ENCODE data around the gene THAP7. TPM values are rescaled to one million over a fixed set of nuclear protein-coding genes. Genes with fewer than 3 reads are reported as not detected.
"Not testable (repeated sequence)": the region's sequence is repeated elsewhere in the genome, so short reads cannot be mapped to it uniquely, and the experiment has no call there.

The THAP7 gene
- total RNA-seq, 2 experiments from 2014 or later: 29.1 to 29.8 TPM

- H3K4me1 Mint-ChIP-seq: peaks cover 16% of the 10 kb centered on the region
- no peaks in the 10 kb centered on the region for H3K36me3 Mint-ChIP-seq (ENCODE audit: low read depth)
- H3K27ac Mint-ChIP-seq: peak overlapping the region; percentile 78
- DNase-seq: peak; percentile 82
- H3K27me3 Mint-ChIP-seq: peaks cover 4% of the 10 kb centered on the region
- CTCF ChIA-PET: interaction anchor here (1.2 kb wide), 1 partner anchor 13 kb away, joined by 3 read pairs; no protein-coding TSS in a partner anchor
- no peaks in the 10 kb centered on the region for H3K9me3 Mint-ChIP-seq
- POLR2A ChIA-PET: no interaction called here
- H3K4me3 Mint-ChIP-seq: peak overlapping the region; percentile 61
These were observed 12.3 kb upstream of the THAP7 start for GRCh38 chr22:21014202-21014725.

- Mint-ChIP-seq H3K36me3 (ENCODE audit: low read depth) (no peaks in the 10 kb centered on the region), H3K27ac (no peak overlapping the region), H3K4me1 (peaks cover 16% of the 10 kb centered on the region), H3K4me3 (peak overlapping the region; percentile 61), H3K27me3 (peaks cover 4% of the 10 kb centered on the region), H3K9me3 (no peaks in the 10 kb centered on the region)
- POLR2A ChIA-PET: no interaction called here
- CTCF ChIA-PET: interaction anchor here (1.2 kb wide), 1 partner anchor 14 kb away, joined by 3 read pairs; no protein-coding TSS in a partner anchor
- DNase-seq: no peak
These were observed 11.8 kb upstream of the THAP7 start for GRCh38 chr22:21013657-21014201.

GRCh38 chr22:21012446-21013407 is 10.8 kb upstream of the THAP7 start:
- CTCF ChIA-PET: interaction anchor here (1.1 kb wide), 1 partner anchor 38 kb away, joined by 3 read pairs; no protein-coding TSS in a partner anchor
- no peak for DNase-seq
- POLR2A ChIA-PET: no interaction called here
- Mint-ChIP-seq H3K27ac (no peak overlapping the region), H3K36me3 (ENCODE audit: low read depth) (no peaks in the 10 kb centered on the region), H3K27me3 (peaks cover 4% of the 10 kb centered on the region), H3K4me3 (no peak overlapping the region), H3K4me1 (peaks cover 16% of the 10 kb centered on the region), H3K9me3 (no peaks in the 10 kb centered on the region)

GRCh38 chr22:21010426-21011113 is 8.7 kb upstream of the THAP7 start:
- Mint-ChIP-seq H3K9me3 (no peaks in the 10 kb centered on the region), H3K36me3 (ENCODE audit: low read depth) (no peaks in the 10 kb centered on the region), H3K27me3 (no peaks in the 10 kb centered on the region), H3K4me1 (peaks cover 16% of the 10 kb centered on the region), H3K27ac (no peak overlapping the region), H3K4me3 (no peak overlapping the region)
- ChIA-PET CTCF (no interaction called here), POLR2A (no interaction called here)
- no peak for DNase-seq

- no peaks in the 10 kb centered on the region for H3K9me3 Mint-ChIP-seq
- no peaks in the 10 kb centered on the region for H3K27me3 Mint-ChIP-seq
- H3K27ac Mint-ChIP-seq: no peak overlapping the region
- peak; percentile 68 for DNase-seq
- CTCF ChIA-PET: interaction anchor here (1.1 kb wide), 1 partner anchor 9 kb away, joined by 3 read pairs; no protein-coding TSS in a partner anchor
- peaks cover 11% of the 10 kb centered on the region for H3K4me1 Mint-ChIP-seq
- POLR2A ChIA-PET: no interaction called here
- H3K36me3 Mint-ChIP-seq (ENCODE audit: low read depth): no peaks in the 10 kb centered on the region
- no peak overlapping the region for H3K4me3 Mint-ChIP-seq
These were observed 7.9 kb upstream of the THAP7 start for GRCh38 chr22:21009638-21010425.

- H3K9me3 Mint-ChIP-seq; H3K27me3 Mint-ChIP-seq; H3K4me1 Mint-ChIP-seq; H3K36me3 Mint-ChIP-seq (ENCODE audit: low read depth); DNase-seq; H3K27ac Mint-ChIP-seq; POLR2A ChIA-PET; H3K4me3 Mint-ChIP-seq: not testable (repeated sequence)
- CTCF ChIA-PET: interaction anchor here (1.1 kb wide), 1 partner anchor 8 kb away, joined by 3 read pairs; no protein-coding TSS in a partner anchor
These were observed 7.3 kb upstream of the THAP7 start for GRCh38 chr22:21009208-21009607.

GRCh38 chr22:21003782-21004181 is 1.9 kb upstream of the THAP7 start:
- no peaks in the 10 kb centered on the region for H3K9me3 Mint-ChIP-seq
- peaks cover 5% of the 10 kb centered on the region for H3K36me3 Mint-ChIP-seq (ENCODE audit: low read depth)
- H3K4me1 Mint-ChIP-seq: peaks cover 23% of the 10 kb centered on the region
- peak overlapping the region; percentile 83 for H3K4me3 Mint-ChIP-seq
- no peaks in the 10 kb centered on the region for H3K27me3 Mint-ChIP-seq
- CTCF ChIA-PET: no interaction called here
- POLR2A ChIA-PET: no interaction called here
- H3K27ac Mint-ChIP-seq: peak overlapping the region; percentile 50
- no peak for DNase-seq

GRCh38 chr22:21000987-21001600 is 824 bp downstream of the THAP7 start:
- Mint-ChIP-seq H3K27me3 (no peaks in the 10 kb centered on the region), H3K4me1 (peaks cover 23% of the 10 kb centered on the region)
- CTCF ChIA-PET: interaction anchor here (1.1 to 1.3 kb wide), 2 partner anchors 8 to 16 kb away, joined by 3 read pairs; no protein-coding TSS in a partner anchor

GRCh38 chr22:21000207-21000986 is 1.5 kb downstream of the THAP7 start:
- Mint-ChIP-seq H3K9me3 (no peaks in the 10 kb centered on the region), H3K36me3 (ENCODE audit: low read depth) (peaks cover 5% of the 10 kb centered on the region), H3K27ac (peak overlapping the region; percentile 100), H3K4me1 (peaks cover 23% of the 10 kb centered on the region), H3K27me3 (no peaks in the 10 kb centered on the region), H3K4me3 (peak overlapping the region; percentile 83)
- POLR2A ChIA-PET: no interaction called here
- DNase-seq: no peak
- CTCF ChIA-PET: interaction anchor here (1.1 to 1.3 kb wide), 2 partner anchors 9 to 15 kb away, joined by 3 read pairs; no protein-coding TSS in a partner anchor

More at GRCh38 chr22:21000987-21001600, 824 bp downstream of the THAP7 start:
- no peak for DNase-seq
- Mint-ChIP-seq H3K36me3 (ENCODE audit: low read depth) (peaks cover 5% of the 10 kb centered on the region), H3K27ac (peak overlapping the region; percentile 100), H3K9me3 (no peaks in the 10 kb centered on the region), H3K4me3 (peak overlapping the region; percentile 83)
- POLR2A ChIA-PET: no interaction called here

GRCh38 chr22:20999350-21000206 is 2.3 kb downstream of the THAP7 start:
- Mint-ChIP-seq H3K4me1 (peaks cover 23% of the 10 kb centered on the region), H3K9me3 (no peaks in the 10 kb centered on the region), H3K36me3 (ENCODE audit: low read depth) (peaks cover 5% of the 10 kb centered on the region), H3K4me3 (peak overlapping the region; percentile 83), H3K27ac (peak overlapping the region; percentile 100), H3K27me3 (no peaks in the 10 kb centered on the region)
- CTCF ChIA-PET: interaction anchor here (1.0 to 1.5 kb wide), 4 partner anchors 14 to 43 kb away, joined by 3 read pairs; partner anchors contain the start of gene LZTR1
- POLR2A ChIA-PET: no interaction called here
- no peak for DNase-seq

All from activated CD4-positive, alpha-beta T cell treated with anti-CD3 and anti-CD28 coated beads, Interleukin-2, amount 10 ng/mL, durations not matched to agents 7 days and 5 days (primary cell).